B cell (primary cell): ENCODE results near the gene OAT. TPM values are rescaled to one million over a fixed set of nuclear protein-coding genes. Genes with fewer than 3 reads are reported as not detected.

Source experiments
- ATAC-seq: fragments of 200-7000 bp; cut with Tn5 transposase; one replicate; pipeline ENCODE4 v1.10.0; 2021; ENCODE audit warnings: low read depth, mild to moderate bottlenecking, moderate number of reproducible peaks, moderate library complexity
- CTCF ChIA-PET: fragments of 350-600 bp; sonication (Branson Sonifier 250); formaldehyde crosslinking; loops from one replicate; lab custom pipeline; 2021; ENCODE audit warnings: antibody characterized with exemption, inconsistent platforms; lab: Charles Lee
- POLR2A ChIA-PET: fragments of 350-600 bp; sonication (Branson Sonifier 250); formaldehyde crosslinking; loops from one replicate; lab custom pipeline; 2021; ENCODE audit warnings: antibody characterized with exemption; lab: Charles Lee
- DNase-seq: peaks from one replicate; pipeline ENCODE4 v3.0.0; 2013
- H2AFZ ChIP-seq: 2 replicates; pipeline ENCODE4 v1.6.1; 2012; ENCODE audit warnings: mild to moderate bottlenecking, low read depth, low read length; ENCODE audit not compliant: insufficient read depth, poor library complexity, severe bottlenecking
- H3K27ac ChIP-seq, 2 donors: 1 replicate in 1 of 2; 2 replicates in 1 of 2; pipeline ENCODE4 v1.5.1; 2012 to 2013; ENCODE audit warnings: low read length in 2 of 2, mild to moderate bottlenecking in 2 of 2, moderate library complexity in 1 of 2
- H3K27me3 ChIP-seq, 4 experiments: fragments of 200-600 bp in 1 of 4; sonication (generic) in 1 of 4; replicated peaks in 1 of 4; 1 replicate in 2 of 4; 2 replicates in 2 of 4; pipeline versions ENCODE4 v1.6.1 to v1.7.0; 2013 to 2016; ENCODE audit warnings: low read length in 3 of 4, mild to moderate bottlenecking in 2 of 4, mixed read lengths in 1 of 4, moderate library complexity in 1 of 4; ENCODE audit not compliant: insufficient read depth in 4 of 4, control insufficient read depth in 3 of 4; ENCODE audit errors: control extremely low read depth in 1 of 4
- H3K36me3 ChIP-seq, 2 experiments: replicated peaks in 1 of 2; 1 replicate in 1 of 2; 2 replicates in 1 of 2; pipeline versions ENCODE4 v1.6.1 to v1.7.1; 2013; ENCODE audit warnings: low read length in 1 of 2; ENCODE audit not compliant: insufficient read depth in 2 of 2, control insufficient read depth in 1 of 2; ENCODE audit errors: control extremely low read depth in 1 of 2, extremely low read depth in 1 of 2
- H3K4me1 ChIP-seq, 2 donors: fragments of 200-600 bp in 1 of 2; sonication (generic) in 1 of 2; 1 replicate in 1 of 2; 2 replicates in 1 of 2; pipeline versions ENCODE4 v1.5.1 to v1.6.1; 2013 to 2017; ENCODE audit warnings: low read length in 2 of 2; ENCODE audit not compliant: control insufficient read depth in 2 of 2, insufficient read depth in 2 of 2
- H3K4me2 ChIP-seq: replicated peaks from 2 replicates; pipeline ENCODE3; 2012; ENCODE audit warnings: mild to moderate bottlenecking, low read depth, low read length; ENCODE audit not compliant: poor library complexity, severe bottlenecking
- H3K4me3 ChIP-seq, 5 experiments: fragments of 200-600 bp in 1 of 5; sonication (generic) in 1 of 5; 1 replicate in 3 of 5; 2 replicates in 2 of 5; pipeline versions ENCODE4 v1.5.1 to v1.7.0; 2011 to 2016; ENCODE audit warnings: low read length in 4 of 5, mild to moderate bottlenecking in 4 of 5, low read depth in 2 of 5, control low read depth in 1 of 5, moderate library complexity in 1 of 5; ENCODE audit not compliant: insufficient read depth in 1 of 5; ENCODE audit errors: control extremely low read depth in 1 of 5, extremely low read depth in 1 of 5
- H3K79me2 ChIP-seq: fragments of 200-600 bp; sonication (generic); one replicate; pipeline ENCODE4 v1.6.0; 2016; ENCODE audit warnings: low read length; ENCODE audit not compliant: control insufficient read depth, insufficient read depth
- H3K9ac ChIP-seq: fragments of 200-600 bp; sonication (generic); 2 replicates; pipeline ENCODE4 v1.6.1; 2017; ENCODE audit warnings: mild to moderate bottlenecking, low read length, moderate library complexity
- H3K9me3 ChIP-seq, 3 donors: one replicate each; pipeline versions ENCODE4 v1.6.1 to v1.7.1; 2013; ENCODE audit warnings: low read length in 2 of 3; ENCODE audit not compliant: control insufficient read depth in 2 of 3, insufficient read depth in 1 of 3; ENCODE audit errors: control extremely low read depth in 1 of 3
- H4K20me1 ChIP-seq: 2 replicates; pipeline ENCODE4 v1.6.0; 2012; ENCODE audit warnings: mild to moderate bottlenecking, low read length; ENCODE audit not compliant: insufficient read depth, control insufficient read depth, poor library complexity, severe bottlenecking
- H3K27ac Mint-ChIP-seq: one replicate; pipeline ENCODE4 v1.8.0; 2021; ENCODE audit warnings: mixed read lengths
- H3K27me3 Mint-ChIP-seq: one replicate; pipeline ENCODE4 v1.8.0; 2021; ENCODE audit warnings: mixed read lengths
- H3K4me1 Mint-ChIP-seq: one replicate; pipeline ENCODE4 v1.8.0; 2021; ENCODE audit warnings: mixed read lengths
- H3K4me3 Mint-ChIP-seq: one replicate; pipeline ENCODE4 v1.8.0; 2021; ENCODE audit warnings: mixed read lengths
- H3K9me3 Mint-ChIP-seq: one replicate; pipeline ENCODE4 v1.8.0; 2022; ENCODE audit warnings: mixed read lengths; ENCODE audit not compliant: insufficient read depth
- CTCF ChIP-seq: fragments of 200-600 bp; IDR thresholded peaks from one replicate; pipeline ENCODE4 v1.8.0; 2022; ENCODE audit warnings: antibody characterized with exemption, mild to moderate bottlenecking
- EZH2 ChIP-seq: IDR thresholded peaks from 2 replicates; pipeline ENCODE4 v1.6.1; 2012; ENCODE audit warnings: borderline replicate concordance, low read depth, mild to moderate bottlenecking, moderate library complexity, low read length; ENCODE audit not compliant: insufficient read depth, poor library complexity, severe bottlenecking
- WGBS: methylation state at CpG from one replicate; pipeline ENCODE4 v1.1.5; 2013; ENCODE audit warnings: missing lambda C conversion rate; ENCODE audit not compliant: insufficient coverage; 5-methylcytosine and 5-hydroxymethylcytosine counted together
- intact Hi-C: fragments of 100-400 bp; cut with micrococcal nuclease; formaldehyde crosslinking; loops from one replicate; pipeline ENCODE4 v1.10.0; 2022
- polyA plus RNA-seq: library from polyadenylated mRNA; depleted of rRNA; stranded (reverse); fragments of >200 nt; gene quantifications from 2 replicates; pipeline ENCODE4 v1.2.3, GENCODE V29; 2012
- total RNA-seq, 2 donors: library from RNA; stranded (reverse); fragments of 120-200 nt in 1 of 2; gene quantifications; 1 replicate in 1 of 2; 2 replicates in 1 of 2; pipeline versions ENCODE4 v1.2.3 to v1.2.4, GENCODE V29; 2013 to 2022

The OAT gene
- total and polyA plus RNA-seq, 2 donors (not counting 1 experiment from before 2014, with no cell fraction given) = 13.9 to 20.1 TPM

DNA sequence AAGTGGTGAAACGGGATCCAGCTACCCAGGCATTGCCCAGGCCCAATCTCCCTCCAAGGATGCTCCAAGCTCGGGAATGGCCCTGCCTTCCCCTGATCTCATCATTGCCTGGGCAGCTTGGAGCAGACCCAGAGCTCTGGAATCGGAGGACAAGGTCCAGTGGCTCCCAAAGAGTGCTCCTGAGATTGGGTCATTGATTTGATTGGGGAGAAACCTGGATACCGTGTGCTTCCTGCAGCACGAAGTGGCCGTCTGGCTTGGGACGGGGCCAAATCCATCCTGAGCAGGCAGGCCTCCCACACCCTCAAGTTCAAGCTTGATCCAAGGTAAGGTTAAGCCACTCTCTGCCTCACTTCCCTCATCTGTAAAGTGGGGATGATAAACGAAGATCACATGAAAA is 69.9 kb downstream of the OAT start:
- CTCF ChIA-PET = interaction anchor here (1.1 kb wide), 1 partner anchor 40 kb away, joined by 4 read pairs; no protein-coding TSS in a partner anchor

GRCh38 chr10:124347956-124348355 is 70.8 kb downstream of the OAT start:
- H4K20me1 ChIP-seq = no peaks in the 10 kb centered on the region
- POLR2A ChIA-PET = no interaction called here
- H3K4me1 Mint-ChIP-seq = no peaks in the 10 kb centered on the region

More for the DNA sequence above, 69.9 kb downstream of the OAT start:
- H3K9ac ChIP-seq = no peak overlapping the region
- H3K27me3 ChIP-seq = peaks cover 0 to 2% (median 0%) of the 10 kb centered on the region in 4 experiments
- no peak overlapping the region for H2AFZ ChIP-seq
- no peak for TF ChIP-seq CTCF
- TF ChIP-seq EZH2 = no peak
- no peaks in the 10 kb centered on the region for H3K4me1 Mint-ChIP-seq
- no peak overlapping the region for H3K4me3 Mint-ChIP-seq
- DNase-seq (no peak), ATAC-seq (no peak)
- POLR2A ChIA-PET = no interaction called here
- intact Hi-C loops = no loop called here
- H3K4me2 ChIP-seq = no peak overlapping the region
- H3K27ac Mint-ChIP-seq = no peak overlapping the region
- H3K4me1 ChIP-seq = no peaks in the 10 kb centered on the region
- H3K27me3 Mint-ChIP-seq = no peaks in the 10 kb centered on the region
- H3K9me3 ChIP-seq = no peaks in the 10 kb centered on the region
- no peaks in the 10 kb centered on the region for H3K9me3 Mint-ChIP-seq
- H3K4me3 ChIP-seq = no peak overlapping the region
- H3K79me2 ChIP-seq = no peaks in the 10 kb centered on the region
- H4K20me1 ChIP-seq = no peaks in the 10 kb centered on the region
- H3K36me3 ChIP-seq = no peaks in the 10 kb centered on the region
- no peak overlapping the region for H3K27ac ChIP-seq
- WGBS = 67% methylated on average over 4 of the region's 8 CpGs

More at GRCh38 chr10:124347956-124348355, 70.8 kb downstream of the OAT start:
- TF ChIP-seq EZH2 = no peak
- TF ChIP-seq CTCF = no peak
- H3K27me3 Mint-ChIP-seq = no peaks in the 10 kb centered on the region
- H3K36me3 ChIP-seq = no peaks in the 10 kb centered on the region
- ATAC-seq (no peak), DNase-seq (no peak)
- CTCF ChIA-PET = no interaction called here
- no peaks in the 10 kb centered on the region for H3K9me3 ChIP-seq
- no peak overlapping the region for H3K27ac ChIP-seq
- intact Hi-C loops = no loop called here
- no peaks in the 10 kb centered on the region for H3K9me3 Mint-ChIP-seq
- no peak overlapping the region for H3K4me3 Mint-ChIP-seq
- WGBS = 93% methylated on average over 13 of the region's 13 CpGs
- no peak overlapping the region for H3K27ac Mint-ChIP-seq
- no peaks in the 10 kb centered on the region for H3K79me2 ChIP-seq
- H3K4me1 ChIP-seq = no peaks in the 10 kb centered on the region
- no peak overlapping the region for H3K4me3 ChIP-seq
- H3K27me3 ChIP-seq = no peaks in the 10 kb centered on the region
- no peak overlapping the region for H3K9ac ChIP-seq
- H2AFZ ChIP-seq = no peak overlapping the region
- no peak overlapping the region for H3K4me2 ChIP-seq

Other genes starting within 250 kb of the OAT start
- gene NKX1-2, start 31.1 kb upstream of the OAT start, total RNA-seq = not detected in 2 replicates
- gene NKX1-2, start 31.1 kb upstream of the OAT start, polyA plus RNA-seq = not detected in 2 replicates
- gene LHPP, start 42.9 kb upstream of the OAT start, total RNA-seq = 82.4 and 83.5 TPM in 2 replicates
- gene LHPP, start 42.9 kb upstream of the OAT start, polyA plus RNA-seq = 59.1 and 60.2 TPM in 2 replicates